BLaER1 (cell line): ENCODE data around the gene B4GALT2.

ENCODE experiments used
- H3K27ac ChIP-seq: shearing (Covaris generic); formaldehyde crosslinking; 2 replicates; pipeline ENCODE4 v1.8.1; 2022
- H3K27me3 ChIP-seq: shearing (Covaris generic); formaldehyde crosslinking; 2 replicates; pipeline ENCODE4 v1.8.1; 2022
- H3K36me3 ChIP-seq: shearing (Covaris generic); formaldehyde crosslinking; 2 replicates; pipeline ENCODE4 v1.8.1; 2022
- H3K4me1 ChIP-seq: shearing (Covaris generic); formaldehyde crosslinking; 2 replicates; pipeline ENCODE4 v1.8.1; 2022
- H3K4me2 ChIP-seq: shearing (Covaris generic); formaldehyde crosslinking; 2 replicates; pipeline ENCODE4 v1.8.1; 2022
- H3K4me3 ChIP-seq: shearing (Covaris generic); formaldehyde crosslinking; 2 replicates; pipeline ENCODE4 v1.8.1; 2022
- H3K9ac ChIP-seq: shearing (Covaris generic); formaldehyde crosslinking; 2 replicates; pipeline ENCODE4 v1.8.1; 2022
- H3K9me3 ChIP-seq: shearing (Covaris generic); formaldehyde crosslinking; 2 replicates; pipeline ENCODE4 v1.8.1; 2022
- H4K20me1 ChIP-seq: shearing (Covaris generic); formaldehyde crosslinking; 2 replicates; pipeline ENCODE4 v1.8.1; 2022
- Cebpa-rat ChIP-seq: shearing (Covaris generic); IDR thresholded peaks from 2 replicates; pipeline ENCODE4 v1.8.1; 2022

Gene B4GALT2

DNA sequence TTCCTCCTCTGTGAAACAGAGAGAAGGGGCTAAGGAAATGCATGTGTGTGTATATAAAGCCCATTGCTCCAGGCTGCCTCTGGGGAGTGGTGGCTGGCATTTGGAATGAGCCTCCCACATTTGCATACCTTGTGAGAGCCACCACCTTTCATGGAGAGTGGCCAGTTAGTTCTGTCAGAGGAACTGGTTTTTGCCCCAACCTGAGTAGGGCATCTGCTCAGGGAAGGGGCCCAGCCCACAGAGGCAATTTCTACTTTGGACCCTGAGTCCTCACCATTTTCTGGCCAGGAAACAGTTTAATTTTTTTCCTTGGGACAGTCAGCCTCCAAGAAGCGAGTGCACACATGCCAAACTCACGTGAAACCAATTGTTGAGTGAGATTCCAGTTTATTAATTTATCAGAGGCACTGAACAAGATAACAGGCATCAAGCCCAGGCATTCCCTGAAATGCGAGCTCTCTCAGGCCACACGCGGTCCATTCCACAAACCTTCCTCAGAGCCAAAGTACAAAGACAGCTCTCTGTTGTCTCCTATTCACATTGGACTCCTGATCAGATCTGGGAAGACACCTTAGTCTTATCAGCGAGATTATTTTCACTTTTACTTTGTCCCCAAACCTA lies 53.3 kb downstream of the B4GALT2 start:
- no peaks in the 10 kb centered on the region for H3K36me3 ChIP-seq
- TF ChIP-seq Cebpa-rat, result no peak
- H3K4me1 ChIP-seq, result peaks cover 48% of the 10 kb centered on the region
- H3K4me3 ChIP-seq, result no peak overlapping the region
- no peaks in the 10 kb centered on the region for H4K20me1 ChIP-seq
- 0 out of 2 replicates have a peak overlapping the region, but pooled peaks have one; percentile 85 for H3K9ac ChIP-seq
- H3K9me3 ChIP-seq, result no peaks in the 10 kb centered on the region
- peaks cover 17% of the 10 kb centered on the region for H3K27me3 ChIP-seq
- no peak overlapping the region for H3K27ac ChIP-seq
- peak overlapping the region; percentile 97 for H3K4me2 ChIP-seq

DNA sequence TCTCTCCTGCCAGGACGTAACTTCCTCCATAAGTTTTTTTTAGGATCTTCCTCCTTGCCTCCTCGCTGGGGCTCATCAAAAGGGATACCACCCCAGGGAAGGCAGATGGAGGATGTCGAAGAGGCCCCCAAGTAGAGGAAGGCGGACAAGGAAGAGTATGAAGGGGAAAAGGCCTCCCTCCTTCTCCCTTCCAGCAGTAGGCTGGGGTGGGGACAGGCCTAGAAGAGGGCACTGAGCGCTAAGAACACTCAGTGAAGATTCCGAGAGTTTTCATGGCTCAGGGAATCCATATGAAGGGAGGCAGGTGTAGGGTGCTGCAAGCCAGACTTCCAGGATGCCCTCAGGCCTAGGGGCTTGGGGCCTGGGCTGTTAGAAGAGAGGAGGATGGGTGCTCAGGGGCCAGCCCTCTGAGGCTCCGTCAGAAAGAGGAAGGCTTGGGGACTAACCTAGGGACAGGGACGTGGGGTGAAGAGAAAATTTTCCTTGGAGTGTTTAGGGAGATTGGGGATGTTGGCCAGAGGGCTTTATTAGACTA lies 54.1 kb downstream of the B4GALT2 start:
- H3K36me3 ChIP-seq, result no peaks in the 10 kb centered on the region
- TF ChIP-seq Cebpa-rat, result no peak
- no peak overlapping the region for H3K27ac ChIP-seq
- H4K20me1 ChIP-seq, result no peaks in the 10 kb centered on the region
- no peaks in the 10 kb centered on the region for H3K9me3 ChIP-seq
- peaks cover 51% of the 10 kb centered on the region for H3K4me1 ChIP-seq
- H3K9ac ChIP-seq, result no peak overlapping the region
- H3K4me2 ChIP-seq, result 0 out of 2 replicates have a peak overlapping the region, but pooled peaks have one; percentile 97
- no peak overlapping the region for H3K4me3 ChIP-seq
- peaks cover 17% of the 10 kb centered on the region for H3K27me3 ChIP-seq

GRCh38 chr1:44033756-44034155 lies 54.7 kb downstream of the B4GALT2 start:
- Histone ChIP-seq H3K36me3 (no peaks in the 10 kb centered on the region), H3K9ac (no peak overlapping the region), H3K4me3 (no peak overlapping the region), H3K4me2 (no peak overlapping the region), H4K20me1 (no peaks in the 10 kb centered on the region), H3K4me1 (peaks cover 49% of the 10 kb centered on the region), H3K9me3 (no peaks in the 10 kb centered on the region), H3K27ac (no peak overlapping the region), H3K27me3 (peaks cover 17% of the 10 kb centered on the region)
- no peak for TF ChIP-seq Cebpa-rat

DNA sequence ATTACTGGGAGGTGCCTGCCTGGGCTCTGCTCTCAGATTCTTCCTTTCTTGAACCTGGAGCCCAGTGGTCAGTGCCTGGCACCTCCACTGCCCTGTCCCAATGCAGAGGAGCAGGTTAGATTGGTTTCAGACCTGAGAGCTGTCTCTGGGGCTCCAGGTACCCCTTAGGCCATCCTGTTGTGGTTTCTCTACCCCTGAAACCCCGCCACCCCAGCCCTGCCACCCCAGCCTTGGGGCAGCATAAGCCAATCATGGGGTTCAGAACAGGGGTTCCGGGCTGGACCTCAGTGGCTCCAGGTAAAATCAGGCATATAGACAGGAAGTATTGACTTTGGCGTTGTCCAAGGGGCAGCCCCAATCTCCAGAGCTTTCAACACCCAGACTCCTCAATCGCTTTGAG lies 55.4 kb downstream of the B4GALT2 start:
- H3K4me2 ChIP-seq, result no peak overlapping the region
- no peak for TF ChIP-seq Cebpa-rat
- no peaks in the 10 kb centered on the region for H3K9me3 ChIP-seq
- H4K20me1 ChIP-seq, result no peaks in the 10 kb centered on the region
- peaks cover 17% of the 10 kb centered on the region for H3K27me3 ChIP-seq
- H3K36me3 ChIP-seq, result no peaks in the 10 kb centered on the region
- H3K4me3 ChIP-seq, result no peak overlapping the region
- H3K9ac ChIP-seq, result no peak overlapping the region
- peaks cover 43% of the 10 kb centered on the region for H3K4me1 ChIP-seq
- no peak overlapping the region for H3K27ac ChIP-seq

- no peak overlapping the region for H3K27ac ChIP-seq
- TF ChIP-seq Cebpa-rat, result no peak
- no peak overlapping the region for H3K4me3 ChIP-seq
- no peak overlapping the region for H3K4me2 ChIP-seq
- H3K9ac ChIP-seq, result no peak overlapping the region
- peaks cover 40% of the 10 kb centered on the region for H3K4me1 ChIP-seq
- no peaks in the 10 kb centered on the region for H4K20me1 ChIP-seq
- H3K9me3 ChIP-seq, result no peaks in the 10 kb centered on the region
- no peaks in the 10 kb centered on the region for H3K36me3 ChIP-seq
- H3K27me3 ChIP-seq, result peaks cover 17% of the 10 kb centered on the region
Observed at GRCh38 chr1:44034976-44035716, 56.1 kb downstream of the B4GALT2 start.

DNA sequence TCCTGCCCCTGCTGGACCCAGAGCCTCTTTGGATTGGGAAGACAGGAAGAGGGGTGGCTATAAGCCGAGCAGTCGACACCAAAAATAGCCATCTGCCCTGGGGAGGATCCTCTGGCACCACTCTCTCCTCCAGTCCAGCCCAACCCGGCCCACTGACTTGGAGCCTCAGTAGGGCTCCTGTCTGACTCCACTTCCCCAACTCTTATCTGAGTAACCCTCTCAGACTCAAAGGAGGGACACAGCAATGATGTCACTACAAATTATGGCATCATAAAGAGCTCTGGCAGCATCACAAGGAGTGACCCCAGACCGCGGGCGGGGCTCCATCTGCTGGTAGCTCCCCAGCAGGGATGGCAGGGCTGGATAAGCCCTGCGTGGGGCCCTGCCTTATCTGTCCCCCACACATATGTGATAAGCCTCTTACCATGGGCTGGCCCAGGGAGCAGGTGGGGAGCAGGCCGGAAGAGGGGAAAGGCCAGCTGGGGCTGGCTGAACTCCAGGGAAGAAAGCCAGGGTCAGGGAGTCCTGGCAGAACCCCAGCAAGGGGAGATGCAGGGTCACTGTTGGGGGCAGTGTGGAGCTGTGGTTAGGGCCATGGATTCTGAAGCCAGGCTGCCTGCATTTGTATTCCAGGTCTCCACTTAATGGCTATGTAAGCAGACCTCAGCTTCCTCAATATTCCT lies 56.9 kb downstream of the B4GALT2 start:
- Histone ChIP-seq H3K4me1 (peaks cover 40% of the 10 kb centered on the region), H3K9ac (no peak overlapping the region), H4K20me1 (no peaks in the 10 kb centered on the region), H3K9me3 (no peaks in the 10 kb centered on the region), H3K4me3 (no peak overlapping the region), H3K4me2 (no peak overlapping the region), H3K36me3 (no peaks in the 10 kb centered on the region), H3K27ac (no peak overlapping the region), H3K27me3 (peaks cover 16% of the 10 kb centered on the region)
- no peak for TF ChIP-seq Cebpa-rat

- Histone ChIP-seq H3K27me3 (peaks cover 9% of the 10 kb centered on the region), H3K4me2 (peak overlapping the region; percentile 9; the same call in 1 of the 2 replicates), H4K20me1 (no peaks in the 10 kb centered on the region), H3K4me1 (peaks cover 36% of the 10 kb centered on the region), H3K27ac (no peak overlapping the region), H3K36me3 (no peaks in the 10 kb centered on the region), H3K9me3 (no peaks in the 10 kb centered on the region), H3K9ac (no peak overlapping the region), H3K4me3 (no peak overlapping the region)
- TF ChIP-seq Cebpa-rat, result no peak
Observed at GRCh38 chr1:44036409-44037139, 57.6 kb downstream of the B4GALT2 start.

GRCh38 chr1:44037154-44037553 lies 58.1 kb downstream of the B4GALT2 start:
- Histone ChIP-seq H3K4me2 (peak overlapping the region; percentile 9), H3K4me1 (peaks cover 31% of the 10 kb centered on the region), H3K4me3 (no peak overlapping the region), H3K27me3 (peaks cover 3% of the 10 kb centered on the region; the same call in 1 of the 2 replicates), H3K27ac (no peak overlapping the region), H3K36me3 (no peaks in the 10 kb centered on the region), H3K9ac (no peak overlapping the region), H4K20me1 (no peaks in the 10 kb centered on the region), H3K9me3 (no peaks in the 10 kb centered on the region)
- no peak for TF ChIP-seq Cebpa-rat

DNA sequence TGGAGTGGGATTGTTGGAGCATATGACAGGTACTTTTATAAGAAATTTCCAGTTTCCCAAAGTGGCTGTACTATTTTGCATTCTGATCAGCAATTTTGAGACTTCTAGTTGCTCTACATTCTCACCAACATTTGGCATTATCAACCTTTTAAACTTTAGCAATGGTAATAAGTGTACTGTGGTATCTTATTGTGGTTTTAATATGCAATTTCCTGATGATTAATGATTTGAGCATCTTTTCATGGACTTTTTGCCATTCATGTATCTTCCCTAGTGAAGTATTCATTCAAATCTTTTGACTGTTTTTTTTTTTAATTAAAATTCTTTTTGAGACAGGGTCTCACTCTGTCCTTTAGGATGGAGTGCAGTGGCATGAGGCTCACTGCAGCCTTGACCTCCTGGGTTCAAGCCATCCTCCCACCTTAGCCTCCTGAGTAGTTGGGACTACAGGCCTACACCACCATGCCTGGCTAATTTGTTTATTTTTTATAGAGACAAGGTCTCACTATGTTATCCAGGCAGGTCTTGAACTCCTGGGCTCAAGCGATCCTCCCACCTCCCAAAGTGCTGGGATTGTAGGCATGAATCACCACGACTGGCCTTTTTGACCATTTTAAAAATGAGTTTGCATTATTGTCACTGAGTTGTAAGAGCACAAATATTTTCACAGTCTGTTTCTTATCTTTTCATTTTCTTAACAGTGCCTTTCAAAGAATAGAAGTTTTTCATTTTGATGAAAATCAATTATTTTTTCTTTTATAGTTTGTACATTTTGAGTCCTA lies 60.1 kb downstream of the B4GALT2 start:
- H3K27me3 ChIP-seq, result no peaks in the 10 kb centered on the region
- H4K20me1 ChIP-seq, result no peaks in the 10 kb centered on the region
- no peak overlapping the region for H3K4me2 ChIP-seq
- H3K9ac ChIP-seq, result no peak overlapping the region
- TF ChIP-seq Cebpa-rat, result no peak
- no peaks in the 10 kb centered on the region for H3K9me3 ChIP-seq
- no peak overlapping the region for H3K4me3 ChIP-seq
- H3K36me3 ChIP-seq, result no peaks in the 10 kb centered on the region
- H3K4me1 ChIP-seq, result peaks cover 21% of the 10 kb centered on the region
- no peak overlapping the region for H3K27ac ChIP-seq
